ENCODE data around the gene ETDA. TPM values are rescaled to one million over a fixed set of nuclear protein-coding genes. Genes with fewer than 3 reads are reported as not detected.

The ETDA gene
- total and polyA plus RNA-seq, 2 of the 13 experiments (the other 11 are each of a cell fraction or from before 2014, with no cell fraction given) = not detected

GRCh38 chrX:135302269-135302873 is 50.5 kb downstream of the ETDA start:
- FAIRE-seq (no peak), DNase-seq (ENCODE audit: low spot score) (no peak), ATAC-seq (no peak)
- Histone ChIP-seq H3K4me2 (ENCODE audit: low read depth, low read length) (no peak overlapping the region), H3K79me2 (ENCODE audit: insufficient read depth, low read length) (no peaks in the 10 kb centered on the region), H3K9me3 (ENCODE audit: low read length) (no peaks in the 10 kb centered on the region), H3K36me3 (replicated peaks in 1 of 2; ENCODE audit: control insufficient read depth in 1 of 2, insufficient read depth in 2 of 2, low read length in 2 of 2) (no peaks in the 10 kb centered on the region), H3K4me1 (ENCODE audit: insufficient read depth, low read length) (no peaks in the 10 kb centered on the region), H3K4me3 (replicated peaks in 1 of 3; ENCODE audit: insufficient read depth in 1 of 3, low read depth in 2 of 3, low read length in 3 of 3) (no peak overlapping the region), H3K27me3 (ENCODE audit: control insufficient read depth in 1 of 2, insufficient read depth in 2 of 2, low read length in 2 of 2) (no peaks in the 10 kb centered on the region), H4K20me1 (ENCODE audit: insufficient read depth, low read length) (no peaks in the 10 kb centered on the region), H3K9ac (ENCODE audit: insufficient read depth, low read depth, low read length) (no peak overlapping the region), H2AFZ (ENCODE audit: low read length) (no peak overlapping the region), H3K27ac (ENCODE audit: extremely low read length, insufficient read depth, low read length) (no peak overlapping the region)
- in situ Hi-C loops (cut with HindIII; ENCODE audit: extremely low pct_ligation_motif_present, low pct_unique_long_range_greater_than_20kb) = no loop called here
- no TSS peak for BruUV-seq (replicated peaks)
- WGBS (ENCODE audit: low lambda C conversion rate) = 96% methylated on average over 5 of the region's 5 CpGs
- POLR2A ChIA-PET = no interaction called here
- CTCF ChIA-PET (ENCODE audit: low intra/inter-chr PET ratio, low total read pairs) = no interaction called here
- intact Hi-C loops (cut with micrococcal nuclease; ENCODE audit: unreplicated experiment) = no loop called here
- TF ChIP-seq MTA1 (CRISPR knock-in tag; IDR thresholded peaks at IDR 0.05; ENCODE audit: borderline replicate concordance) = no peak
- no peak for TF ChIP-seq POLR2A (IDR thresholded peaks at IDR 0.05; ENCODE audit: insufficient read depth in 1 of 2, low read depth in 2 of 2, low read length in 2 of 2)
- no peak for TF ChIP-seq ZNF629 (CRISPR knock-in tag; conservative IDR thresholded peaks at IDR 0.05)
- TF ChIP-seq, protein P1, sequence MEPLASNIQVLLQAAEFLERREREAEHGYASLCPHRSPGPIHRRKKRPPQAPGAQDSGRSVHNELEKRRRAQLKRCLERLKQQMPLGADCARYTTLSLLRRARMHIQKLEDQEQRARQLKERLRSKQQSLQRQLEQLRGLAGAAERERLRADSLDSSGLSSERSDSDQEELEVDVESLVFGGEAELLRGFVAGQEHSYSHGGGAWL (CRISPR knock-in tag; IDR thresholded peaks at IDR 0.05) = no peak
- no peak for TF ChIP-seq KLF16 (CRISPR knock-in tag; IDR thresholded peaks at IDR 0.05)
- TF ChIP-seq, protein P2, sequence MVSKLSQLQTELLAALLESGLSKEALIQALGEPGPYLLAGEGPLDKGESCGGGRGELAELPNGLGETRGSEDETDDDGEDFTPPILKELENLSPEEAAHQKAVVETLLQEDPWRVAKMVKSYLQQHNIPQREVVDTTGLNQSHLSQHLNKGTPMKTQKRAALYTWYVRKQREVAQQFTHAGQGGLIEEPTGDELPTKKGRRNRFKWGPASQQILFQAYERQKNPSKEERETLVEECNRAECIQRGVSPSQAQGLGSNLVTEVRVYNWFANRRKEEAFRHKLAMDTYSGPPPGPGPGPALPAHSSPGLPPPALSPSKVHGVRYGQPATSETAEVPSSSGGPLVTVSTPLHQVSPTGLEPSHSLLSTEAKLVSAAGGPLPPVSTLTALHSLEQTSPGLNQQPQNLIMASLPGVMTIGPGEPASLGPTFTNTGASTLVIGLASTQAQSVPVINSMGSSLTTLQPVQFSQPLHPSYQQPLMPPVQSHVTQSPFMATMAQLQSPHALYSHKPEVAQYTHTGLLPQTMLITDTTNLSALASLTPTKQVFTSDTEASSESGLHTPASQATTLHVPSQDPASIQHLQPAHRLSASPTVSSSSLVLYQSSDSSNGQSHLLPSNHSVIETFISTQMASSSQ (IDR thresholded peaks at IDR 0.05; ENCODE audit: low read depth) = no peak
- TF ChIP-seq, protein P2 (CRISPR knock-in tag; IDR thresholded peaks at IDR 0.05; ENCODE audit: borderline replicate concordance) = no peak
- no peak for TF ChIP-seq FOXP4 (CRISPR knock-in tag; IDR thresholded peaks at IDR 0.05)
- TF ChIP-seq ZNF34 (CRISPR knock-in tag; IDR thresholded peaks at IDR 0.05; ENCODE audit: borderline replicate concordance) = no peak
- no peak for TF ChIP-seq U2AF1 (optimal IDR thresholded peaks at IDR 0.05; ENCODE audit: low read depth, low read length)
- no peak for TF ChIP-seq TIGD3 (CRISPR knock-in tag; IDR thresholded peaks at IDR 0.05; ENCODE audit: borderline replicate concordance)
- no peak for TF ChIP-seq SIX1 (CRISPR knock-in tag; IDR thresholded peaks at IDR 0.05; ENCODE audit: borderline replicate concordance)
- TF ChIP-seq, protein P3, sequence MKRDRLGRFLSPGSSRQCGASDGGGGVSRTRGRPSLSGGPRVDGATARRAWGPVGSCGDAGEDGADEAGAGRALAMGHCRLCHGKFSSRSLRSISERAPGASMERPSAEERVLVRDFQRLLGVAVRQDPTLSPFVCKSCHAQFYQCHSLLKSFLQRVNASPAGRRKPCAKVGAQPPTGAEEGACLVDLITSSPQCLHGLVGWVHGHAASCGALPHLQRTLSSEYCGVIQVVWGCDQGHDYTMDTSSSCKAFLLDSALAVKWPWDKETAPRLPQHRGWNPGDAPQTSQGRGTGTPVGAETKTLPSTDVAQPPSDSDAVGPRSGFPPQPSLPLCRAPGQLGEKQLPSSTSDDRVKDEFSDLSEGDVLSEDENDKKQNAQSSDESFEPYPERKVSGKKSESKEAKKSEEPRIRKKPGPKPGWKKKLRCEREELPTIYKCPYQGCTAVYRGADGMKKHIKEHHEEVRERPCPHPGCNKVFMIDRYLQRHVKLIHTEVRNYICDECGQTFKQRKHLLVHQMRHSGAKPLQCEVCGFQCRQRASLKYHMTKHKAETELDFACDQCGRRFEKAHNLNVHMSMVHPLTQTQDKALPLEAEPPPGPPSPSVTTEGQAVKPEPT (CRISPR knock-in tag; IDR thresholded peaks at IDR 0.05; ENCODE audit: low read depth) = no peak
- TF ChIP-seq ZNF180 (CRISPR knock-in tag; IDR thresholded peaks at IDR 0.05; ENCODE audit: borderline replicate concordance, low read depth) = no peak
